HG02970 (cell line): Measurements from ENCODE around the gene RHOH.
A peak's percentile ranks its signal among the peaks of the same experiment; 100 is the strongest.

Source experiments
- ATAC-seq: cut with Tn5 transposase; IDR thresholded peaks from one replicate; pipeline ENCODE4 v1.9.1; 2021; ENCODE audit warnings: mild to moderate bottlenecking, moderate library complexity, moderate number of reproducible peaks; ENCODE audit not compliant: unreplicated experiment, low FRiP score

Gene RHOH

GRCh38 chr4:40204507-40205258, 7.9 kb downstream of the RHOH start:
- ATAC-seq, result no peak

GRCh38 chr4:40205259-40206198, 8.7 kb downstream of the RHOH start:
- ATAC-seq, result peak; percentile 48

GRCh38 chr4:40206426-40206825, 9.6 kb downstream of the RHOH start:
- ATAC-seq, result no peak

GRCh38 chr4:40209401-40209800, 12.6 kb downstream of the RHOH start:
- ATAC-seq, result no peak

GRCh38 chr4:40210776-40211175, 13.9 kb downstream of the RHOH start:
- ATAC-seq, result no peak

- ATAC-seq, result no peak
These were observed 14.7 kb downstream of the RHOH start for GRCh38 chr4:40211224-40212185.

GRCh38 chr4:40212674-40213527, 16.1 kb downstream of the RHOH start:
- no peak for ATAC-seq

- no peak for ATAC-seq
These were observed 17.2 kb downstream of the RHOH start for GRCh38 chr4:40214038-40214437.

GRCh38 chr4:40214661-40215418, 18.0 kb downstream of the RHOH start:
- ATAC-seq, result no peak

- no peak for ATAC-seq
These were observed 20.0 kb downstream of the RHOH start for GRCh38 chr4:40216622-40217366.

- no peak for ATAC-seq
These were observed 24.9 kb downstream of the RHOH start for GRCh38 chr4:40221744-40222143.

GRCh38 chr4:40223343-40223742, 26.5 kb downstream of the RHOH start:
- ATAC-seq, result no peak

- ATAC-seq, result no peak
These were observed 27.6 kb downstream of the RHOH start for GRCh38 chr4:40224432-40224831.

- ATAC-seq, result no peak
These were observed 28.7 kb downstream of the RHOH start for GRCh38 chr4:40225497-40225896.

GRCh38 chr4:40227284-40227683, 30.5 kb downstream of the RHOH start:
- ATAC-seq, result peak; percentile 59

- no peak for ATAC-seq
These were observed 31.9 kb downstream of the RHOH start for GRCh38 chr4:40228497-40229365.

GRCh38 chr4:40231316-40231863, 34.6 kb downstream of the RHOH start:
- no peak for ATAC-seq
